HG03378 (cell line): Measurements from ENCODE around the gene ZDHHC22.
"Not testable (repeated sequence)": the region's sequence is repeated elsewhere in the genome, so short reads cannot be mapped to it uniquely, and the experiment has no call there.

Experiments
- ATAC-seq: cut with Tn5 transposase; IDR thresholded peaks from one replicate; pipeline ENCODE4 v1.9.1; 2021; ENCODE audit warnings: mild to moderate bottlenecking, moderate library complexity; ENCODE audit not compliant: unreplicated experiment

ZDHHC22 gene, protein sequence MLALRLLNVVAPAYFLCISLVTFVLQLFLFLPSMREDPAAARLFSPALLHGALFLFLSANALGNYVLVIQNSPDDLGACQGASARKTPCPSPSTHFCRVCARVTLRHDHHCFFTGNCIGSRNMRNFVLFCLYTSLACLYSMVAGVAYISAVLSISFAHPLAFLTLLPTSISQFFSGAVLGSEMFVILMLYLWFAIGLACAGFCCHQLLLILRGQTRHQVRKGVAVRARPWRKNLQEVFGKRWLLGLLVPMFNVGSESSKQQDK

DNA sequence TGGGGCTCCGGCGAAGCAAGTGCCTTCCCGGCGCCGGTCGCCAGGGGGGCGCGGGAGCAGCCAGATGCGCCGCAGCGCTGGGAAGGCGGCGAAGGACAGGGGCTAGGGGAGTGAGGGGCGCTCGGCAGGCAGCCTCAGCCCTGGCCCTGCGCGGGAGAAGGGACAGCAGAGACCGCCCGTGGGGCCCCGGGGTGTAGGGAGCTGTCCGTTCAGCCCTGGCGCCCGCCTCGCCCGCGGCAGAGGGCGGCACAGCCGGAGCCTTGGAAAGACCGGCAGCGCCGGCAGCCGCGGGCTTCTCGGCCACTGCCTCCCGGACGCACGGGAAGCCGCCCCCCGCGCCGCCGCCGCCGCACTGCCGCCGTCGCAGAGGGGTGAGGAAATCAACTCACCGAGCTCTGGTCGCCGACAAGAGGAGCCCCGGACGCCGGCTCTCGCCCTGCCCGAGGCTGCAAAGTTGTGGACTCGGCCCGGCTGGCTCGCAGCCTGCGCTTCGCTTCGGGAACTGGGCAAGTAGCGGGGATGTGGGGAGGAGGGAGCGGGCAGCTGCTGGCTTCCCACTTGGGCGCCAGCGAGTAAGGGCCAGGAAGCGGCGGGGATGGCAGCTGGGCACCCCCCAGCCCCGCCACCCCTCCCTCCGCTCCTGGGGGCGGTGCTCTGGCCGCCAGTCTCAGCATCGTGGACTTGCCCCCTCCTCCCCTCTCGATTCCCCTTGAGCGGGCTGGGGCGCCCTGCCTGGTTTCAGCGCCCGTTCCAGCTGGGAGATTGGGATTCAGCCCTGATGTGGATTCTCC, at the start of gene ZDHHC22:
TSS of gene ZDHHC22 (minus strand) at position 578 of the 791 bp plus-strand sequence. CDS start 2,053 bp downstream, outside the sequence.
- ATAC-seq, result no peak

DNA sequence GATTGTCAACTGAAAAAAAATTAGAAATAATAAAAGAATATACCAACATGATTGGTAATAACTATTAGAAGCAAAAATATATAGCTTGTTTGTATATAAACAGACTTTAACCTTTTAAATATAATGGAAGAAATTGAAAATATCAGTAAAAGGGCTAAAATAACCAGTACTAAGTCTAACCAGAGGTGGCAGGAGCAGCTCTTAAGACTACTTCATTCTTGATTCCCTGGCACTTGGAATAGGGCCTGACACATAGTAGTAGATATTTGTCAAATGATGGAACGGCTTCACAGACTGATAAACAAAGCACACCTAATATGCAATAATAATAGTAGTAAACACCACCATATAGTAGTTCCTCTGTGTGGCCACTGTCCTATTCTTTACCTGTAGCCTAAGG, 49.4 kb upstream of the ZDHHC22 start:
- ATAC-seq, result no peak

DNA sequence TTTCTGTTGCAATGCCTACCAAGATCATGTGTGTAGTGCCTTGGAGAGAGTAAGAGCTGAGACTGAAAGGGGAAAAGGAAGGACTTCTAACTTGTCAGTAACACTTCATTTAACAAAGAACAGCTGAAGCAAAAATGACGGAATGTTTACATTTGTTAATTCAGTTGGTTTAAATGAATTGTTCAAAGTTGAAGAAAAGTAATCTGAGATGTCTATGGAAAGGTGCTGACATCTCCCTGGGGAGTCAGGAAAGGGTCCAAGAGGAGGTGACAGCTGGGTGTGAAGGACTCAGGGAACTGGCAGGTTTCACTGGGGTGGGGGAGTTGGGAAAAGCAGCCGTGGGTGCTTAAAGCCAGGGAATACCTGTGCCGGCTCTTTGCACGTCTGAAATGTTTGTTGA, 47.9 kb upstream of the ZDHHC22 start:
- no peak for ATAC-seq

DNA sequence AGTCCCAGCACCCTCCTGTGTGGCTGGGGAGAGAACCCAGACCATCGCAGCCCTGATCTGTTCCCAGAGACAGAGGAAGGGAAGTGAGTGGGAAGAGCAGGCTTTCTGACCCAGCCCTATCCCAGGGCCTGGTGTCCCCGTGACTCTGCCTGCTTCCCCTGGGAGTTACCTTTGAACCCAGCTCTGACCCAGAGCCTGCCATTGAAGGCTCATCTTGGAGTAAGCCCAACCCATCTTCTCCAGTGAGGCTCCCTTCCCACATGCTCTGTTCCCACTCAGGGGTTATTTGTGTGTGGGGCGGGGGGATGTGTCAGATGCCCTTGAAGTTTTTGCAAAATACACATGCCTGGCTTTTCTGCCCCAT, 46.0 kb upstream of the ZDHHC22 start:
- ATAC-seq, result no peak

DNA sequence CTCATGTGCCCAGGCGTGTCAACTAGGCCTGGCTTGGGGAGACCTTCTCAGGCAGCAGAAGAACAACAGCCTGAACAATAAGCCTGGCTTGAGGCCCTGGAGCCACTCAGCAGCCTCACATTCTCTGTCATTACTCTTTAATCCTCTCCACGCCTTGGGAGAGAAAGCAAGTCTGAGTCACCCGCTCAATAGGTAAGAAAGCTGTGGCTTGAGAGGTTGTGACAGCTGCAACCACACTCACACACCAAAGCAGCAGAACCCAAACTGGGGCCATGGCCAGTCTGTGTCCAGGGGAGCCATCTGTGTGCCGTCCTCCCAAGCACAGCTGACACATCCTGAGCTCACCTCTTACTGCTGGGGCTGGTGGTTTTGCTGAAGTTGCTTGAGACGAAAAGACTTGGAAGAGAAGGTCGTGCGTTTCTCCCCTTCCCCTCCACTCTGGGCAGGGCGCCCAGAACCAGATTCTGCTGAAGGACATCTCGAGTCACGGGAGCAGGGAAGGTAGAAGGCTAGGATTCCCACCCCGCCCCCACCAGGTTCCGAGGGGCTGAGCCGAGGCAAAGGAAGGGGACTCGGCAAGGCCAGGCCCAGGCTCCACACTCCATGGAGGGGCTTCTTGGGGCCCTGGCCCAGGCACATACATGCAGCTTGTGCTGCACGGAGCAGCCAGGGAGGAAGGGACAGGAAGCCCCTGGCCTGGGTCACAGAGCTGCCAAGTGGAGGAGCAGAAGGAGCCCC, 45.5 kb upstream of the ZDHHC22 start:
- no peak for ATAC-seq

DNA sequence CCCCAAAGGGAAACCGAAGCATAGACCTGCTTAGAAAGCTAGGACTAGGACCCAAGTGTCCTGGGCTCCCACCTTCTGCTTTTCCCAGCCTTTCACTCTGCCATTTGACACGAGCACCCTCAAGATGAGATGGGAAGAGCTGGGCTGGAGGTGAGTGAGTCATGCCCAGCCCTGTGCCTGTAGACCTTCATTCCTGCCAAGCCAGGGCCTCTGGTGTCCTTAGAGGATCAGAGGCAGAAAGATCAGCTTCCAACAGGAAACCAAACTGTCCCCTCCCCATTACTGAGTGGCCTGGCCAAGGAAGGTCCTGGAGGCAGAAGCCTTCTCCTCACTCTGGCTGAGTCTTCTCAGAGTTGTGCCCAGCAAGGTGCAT, 43.5 kb upstream of the ZDHHC22 start:
- ATAC-seq, result no peak

DNA sequence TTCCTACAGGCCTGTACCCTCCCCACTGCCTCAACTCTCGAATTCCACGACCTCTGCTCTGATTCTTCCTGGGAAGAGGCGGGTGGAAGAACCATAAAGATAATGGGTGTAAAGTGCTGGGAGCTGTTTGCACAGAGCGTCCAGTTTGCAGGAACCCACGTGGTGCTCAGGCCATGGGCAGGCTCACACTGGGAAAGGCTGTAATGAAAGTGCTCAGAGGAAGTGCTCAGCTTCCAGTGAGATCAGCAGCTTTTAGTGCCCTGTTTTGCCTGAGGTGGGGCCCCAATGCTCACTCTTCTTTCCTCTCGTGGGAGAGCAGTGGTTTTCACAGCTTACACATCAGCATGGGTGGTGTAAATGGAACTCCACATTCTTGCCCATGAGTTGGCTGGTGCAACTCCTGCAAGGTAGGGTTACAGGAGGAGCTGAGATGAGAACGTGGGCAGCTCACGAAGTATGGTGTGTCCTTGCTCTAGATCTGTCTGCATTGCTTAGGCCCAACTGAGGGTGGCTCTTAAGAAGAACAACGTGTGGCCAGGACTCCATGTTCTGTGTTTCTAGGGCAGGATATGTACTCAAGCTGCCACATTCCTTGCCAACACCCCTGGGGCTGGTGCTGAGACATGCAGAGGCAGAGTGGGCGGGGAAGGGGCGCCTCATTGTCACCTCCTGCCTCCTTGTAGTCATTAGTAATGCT, 43.0 kb upstream of the ZDHHC22 start:
- ATAC-seq, result no peak

DNA sequence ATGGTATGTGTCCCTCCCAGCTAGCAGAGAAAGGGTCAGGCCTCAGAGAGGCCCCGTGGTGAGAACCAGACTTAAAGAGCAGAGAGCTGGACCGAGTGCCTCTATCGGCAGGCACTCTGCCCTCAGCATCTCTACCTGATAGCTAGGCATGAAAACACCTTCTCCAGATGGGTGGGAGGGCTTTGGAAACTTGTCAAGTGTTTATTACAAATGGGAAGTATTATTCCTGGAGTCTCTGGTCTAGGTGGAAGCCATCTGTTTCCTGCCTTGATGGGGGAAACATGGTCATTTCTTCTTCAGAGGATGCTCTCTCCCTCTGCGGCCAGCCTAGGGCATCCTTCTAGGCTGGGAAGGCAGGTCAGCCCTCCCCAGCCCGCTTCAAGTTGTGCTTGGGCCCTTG, 42.3 kb upstream of the ZDHHC22 start:
- ATAC-seq, result no peak

DNA sequence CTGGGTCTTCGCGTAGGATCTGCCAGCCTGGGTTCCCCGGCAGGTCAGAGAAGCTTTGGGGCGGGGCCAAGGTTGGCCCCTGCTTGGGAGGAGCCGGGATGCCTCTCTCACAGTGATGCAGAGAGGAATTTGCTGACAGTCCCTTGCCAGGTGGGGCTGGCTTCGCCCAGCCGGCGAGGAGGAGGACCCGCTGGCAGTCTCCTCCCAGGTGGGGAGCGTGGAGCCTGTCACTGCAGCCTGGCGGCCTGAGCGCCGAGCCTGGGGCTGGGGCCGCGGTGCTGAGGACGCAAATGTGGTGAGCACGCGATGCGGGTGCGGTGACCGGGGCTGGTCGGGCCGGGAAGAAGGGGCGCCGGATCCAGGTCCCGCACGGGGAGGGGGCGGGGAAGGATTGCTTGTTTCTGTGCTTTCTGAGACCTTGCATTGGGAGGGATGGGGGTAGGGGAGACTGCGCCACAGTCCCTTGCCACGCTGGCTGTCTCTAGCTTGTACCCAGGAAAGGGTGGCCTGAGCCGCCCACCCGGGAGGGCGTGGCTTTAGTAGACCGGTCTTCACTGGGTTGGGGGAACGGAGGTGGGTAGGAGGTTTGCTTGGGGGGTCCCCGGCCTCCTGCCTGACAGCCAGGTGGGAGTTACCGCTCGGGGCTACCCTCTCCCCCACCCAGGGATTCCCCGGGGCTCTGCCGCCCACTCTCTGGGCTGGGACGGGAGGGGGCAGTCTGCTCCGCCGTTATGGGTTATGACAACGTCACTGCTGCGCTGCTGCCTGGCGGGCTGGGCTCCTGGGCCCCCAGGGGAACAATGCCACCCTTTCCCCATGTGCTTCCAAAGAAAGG, 40.2 kb upstream of the ZDHHC22 start, which contains the start of gene TMEM63C:
TSS of gene TMEM63C (plus strand) at position 196 of the 835 bp plus-strand sequence. CDS start 37,016 bp downstream, outside the sequence.
- peak; percentile 54 for ATAC-seq

DNA sequence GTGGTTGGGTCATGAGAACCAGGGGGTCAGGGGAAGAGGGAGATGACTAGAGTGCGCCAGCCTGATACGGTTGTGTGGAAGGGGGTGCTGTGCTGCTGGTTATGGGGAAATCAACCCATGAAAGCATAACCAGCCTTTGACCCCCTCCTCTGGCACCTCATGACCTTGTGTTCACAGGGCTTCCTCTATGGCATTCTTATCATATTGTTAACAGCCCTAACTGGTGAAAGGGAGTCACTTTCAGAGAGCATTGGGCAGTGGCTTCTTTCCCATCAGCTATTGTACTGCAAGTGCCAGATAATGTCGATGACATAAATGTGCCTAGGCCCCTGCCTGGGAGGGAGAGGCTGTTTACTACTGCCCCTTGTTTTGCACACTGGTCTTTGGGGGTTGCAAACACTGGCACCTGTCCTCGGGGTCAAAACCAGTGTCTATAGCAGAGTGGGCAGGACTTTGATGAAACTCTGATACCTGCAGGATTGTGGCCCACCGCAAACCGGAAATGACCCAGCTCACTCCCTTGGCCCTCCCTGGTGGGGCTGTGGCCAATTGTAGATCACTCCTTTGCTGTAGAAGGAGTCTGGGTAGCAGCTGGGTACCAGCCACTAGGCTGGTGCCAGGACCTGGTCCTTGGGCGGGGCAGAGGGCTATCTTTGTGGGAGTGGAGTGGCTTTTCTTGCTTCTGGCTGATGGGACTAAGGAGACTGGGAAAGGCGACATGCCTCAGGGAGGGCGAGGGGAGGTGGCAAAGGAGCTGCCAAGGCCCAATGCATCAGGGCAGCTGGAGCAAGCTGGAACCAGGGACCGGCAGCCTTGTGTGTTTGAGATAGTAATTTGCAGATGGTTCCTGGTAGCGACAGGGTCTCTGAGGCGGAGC, 39.4 kb upstream of the ZDHHC22 start:
- no peak for ATAC-seq

DNA sequence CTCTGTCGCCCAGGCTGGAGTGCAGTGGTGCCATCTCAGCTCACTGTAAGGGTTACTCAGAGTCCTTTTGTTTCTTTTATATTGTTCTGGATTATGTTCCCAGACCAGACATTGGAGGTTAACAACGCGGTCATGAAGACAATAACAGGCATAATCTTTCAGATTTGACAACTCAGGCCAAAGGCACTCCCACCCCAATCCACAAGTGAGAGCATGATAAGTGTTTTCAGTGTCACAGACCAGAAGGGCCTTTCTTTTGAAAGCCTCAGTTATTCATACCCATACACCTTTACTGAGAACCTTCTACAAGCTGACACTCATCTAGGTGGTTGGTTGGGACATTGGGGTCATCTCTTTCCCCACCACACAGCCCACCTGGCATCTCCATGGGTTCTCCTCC, 37.1 kb upstream of the ZDHHC22 start:
- no peak for ATAC-seq

DNA sequence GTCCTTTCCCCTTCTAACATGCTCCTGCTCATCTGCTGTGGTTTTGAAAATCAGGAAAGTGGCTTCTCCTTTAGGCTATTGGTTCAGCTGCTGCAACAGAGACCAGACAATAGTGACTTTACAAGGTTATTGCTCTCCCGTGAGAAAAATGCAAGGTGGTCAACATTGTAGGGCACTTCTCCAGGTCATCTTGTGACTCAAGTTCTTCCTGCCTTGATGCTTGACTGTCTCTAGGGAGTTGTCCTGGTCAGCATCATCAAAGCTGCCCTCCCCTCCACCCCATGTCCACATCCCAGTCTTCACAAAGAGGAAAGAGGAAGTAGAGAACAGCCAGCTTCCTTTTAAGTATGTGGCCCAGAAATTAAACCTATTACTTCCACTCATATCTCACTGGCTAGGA, 36.1 kb upstream of the ZDHHC22 start:
- ATAC-seq, result no peak

DNA sequence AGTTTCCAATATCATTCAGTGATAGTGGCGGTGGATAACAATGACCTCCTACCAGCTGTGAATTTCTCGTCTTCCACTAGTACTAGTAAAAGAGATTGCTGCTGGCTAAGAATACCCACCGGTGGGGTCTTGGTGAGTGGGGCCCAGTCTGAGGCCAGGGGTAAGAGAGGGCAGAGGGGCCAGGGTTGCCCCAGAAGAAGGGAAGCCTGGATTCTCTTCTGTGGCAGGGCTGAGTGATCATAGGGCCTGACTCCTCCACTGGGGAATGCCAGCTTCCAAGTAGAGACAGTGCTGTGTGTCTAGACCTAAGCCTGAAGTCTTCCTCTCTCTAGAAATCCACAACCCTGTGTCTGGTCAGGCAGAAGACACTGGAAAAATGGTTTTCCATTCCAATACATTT, 34.3 kb upstream of the ZDHHC22 start:
- no peak for ATAC-seq

DNA sequence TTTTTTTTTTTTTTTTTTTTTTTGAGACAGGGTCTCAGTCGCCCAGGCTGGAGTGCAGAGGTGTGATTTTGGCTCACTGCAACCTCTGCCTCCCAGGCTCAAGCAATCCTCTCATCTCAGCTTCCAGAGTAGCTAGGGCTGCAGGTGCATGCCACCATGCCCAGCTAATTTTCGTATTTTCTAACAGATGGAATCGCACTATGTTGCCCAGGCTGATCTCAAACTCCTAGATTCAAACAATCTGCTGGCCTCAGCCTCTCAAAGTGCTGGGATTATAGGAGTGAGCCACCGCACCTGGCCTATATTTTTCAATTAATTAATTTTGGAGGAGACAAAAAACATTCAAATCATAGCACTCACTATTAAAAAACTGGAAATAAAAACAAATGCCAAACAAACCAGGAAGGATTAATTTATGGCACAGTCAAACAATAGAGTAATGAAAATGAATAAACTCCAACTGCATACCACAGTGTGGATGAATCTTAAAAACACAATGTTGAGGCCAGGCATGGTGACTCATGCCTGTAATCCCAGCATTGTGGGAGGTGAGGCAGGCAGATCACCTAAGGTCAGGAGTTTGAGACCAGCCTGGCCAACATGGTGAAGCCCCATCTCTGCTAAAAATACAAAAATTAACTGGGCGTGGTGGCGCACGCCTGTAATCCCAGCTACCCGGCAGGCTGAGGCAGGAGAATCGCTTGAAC, 32.5 kb upstream of the ZDHHC22 start:
- ATAC-seq, result not testable (repeated sequence)

DNA sequence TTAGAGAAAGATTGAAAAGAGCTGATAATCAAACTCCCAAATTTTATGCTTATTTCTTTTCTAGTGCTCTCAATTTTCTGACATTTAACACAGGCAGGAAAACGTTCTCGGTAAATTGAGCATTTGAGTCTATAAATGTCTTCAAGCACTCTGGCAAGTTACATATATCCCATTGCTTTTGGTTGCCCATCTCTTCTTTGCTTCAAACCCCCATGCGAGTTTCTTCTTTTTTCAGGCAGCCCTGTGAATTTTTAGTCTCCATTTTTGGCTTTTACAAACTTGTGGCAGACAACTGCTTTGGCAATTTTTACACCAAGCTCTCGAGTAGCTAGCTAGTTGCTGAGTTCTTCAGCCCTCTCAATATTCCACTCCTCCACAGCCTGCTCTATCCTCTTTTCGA, 31.3 kb upstream of the ZDHHC22 start:
- ATAC-seq, result no peak

DNA sequence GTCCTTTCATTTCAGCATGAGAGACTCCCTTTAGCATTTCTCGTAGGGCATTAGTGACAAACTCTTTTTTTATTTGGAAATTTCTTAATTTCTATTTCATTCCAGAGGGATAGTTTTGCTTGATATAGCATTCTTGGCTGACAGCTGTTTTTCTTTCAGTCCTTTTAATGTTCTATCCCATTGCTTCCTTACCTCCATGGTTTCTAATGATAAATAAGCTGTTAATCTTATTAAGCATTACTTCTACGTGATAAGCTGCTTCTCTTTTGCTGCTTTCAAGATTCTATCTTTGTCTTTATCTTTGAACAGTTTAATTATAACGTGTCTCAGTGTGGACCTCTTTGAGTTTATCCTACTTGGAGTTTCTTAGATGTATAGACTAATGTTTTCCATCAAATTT, 28.5 kb upstream of the ZDHHC22 start:
- ATAC-seq, result no peak

DNA sequence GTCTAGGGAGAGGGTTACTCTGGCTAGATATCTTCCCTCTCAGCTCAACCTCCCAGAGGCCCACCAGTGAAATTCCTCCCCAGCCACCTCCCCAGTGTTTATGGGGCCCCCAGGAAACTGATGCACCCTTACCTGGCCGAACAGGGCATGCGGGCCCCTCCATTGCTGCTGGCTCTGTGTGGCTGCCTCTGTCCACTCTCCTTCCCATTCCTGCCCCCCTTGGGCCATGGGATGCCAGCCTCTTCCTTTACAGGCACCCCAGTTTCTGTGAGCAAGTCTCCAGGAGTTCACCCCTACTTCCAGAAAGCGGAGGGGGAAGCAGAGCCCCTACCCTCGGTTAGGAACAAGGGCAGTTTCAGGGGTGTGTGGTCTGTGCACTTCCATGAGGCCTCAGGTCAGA, 19.4 kb upstream of the ZDHHC22 start:
- ATAC-seq, result no peak

DNA sequence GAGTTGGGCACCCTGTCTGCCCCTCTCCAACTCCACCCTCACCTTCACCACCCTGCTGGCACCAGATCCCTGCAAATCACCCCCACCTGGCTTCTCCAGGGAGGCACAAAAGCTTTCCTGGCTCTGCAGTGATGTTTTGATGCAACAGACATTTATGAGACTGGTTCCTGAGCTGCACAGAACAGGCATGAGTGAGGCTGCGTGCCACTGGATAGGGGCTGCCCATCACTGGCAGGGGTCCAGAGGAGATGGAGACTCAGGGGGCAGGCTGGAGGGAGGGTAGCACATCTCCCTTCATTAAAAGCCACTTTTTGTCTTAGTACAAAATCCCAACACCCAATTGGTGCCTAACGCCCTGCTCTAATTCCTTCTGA, 17.3 kb upstream of the ZDHHC22 start:
- no peak for ATAC-seq
